SKM-1 treated with dmso at 0.1 percent for 144 hours (cell line): ENCODE data around the gene MFF.
"Not testable (repeated sequence)": the region's sequence is repeated elsewhere in the genome, so short reads cannot be mapped to it uniquely, and the experiment has no call there.

Experiments used
- DNase-seq: peaks from one replicate; lab custom pipeline; 2025; ENCODE audit not compliant: unreplicated experiment; lab: John Stamatoyannopoulos, UW

Gene MFF

DNA sequence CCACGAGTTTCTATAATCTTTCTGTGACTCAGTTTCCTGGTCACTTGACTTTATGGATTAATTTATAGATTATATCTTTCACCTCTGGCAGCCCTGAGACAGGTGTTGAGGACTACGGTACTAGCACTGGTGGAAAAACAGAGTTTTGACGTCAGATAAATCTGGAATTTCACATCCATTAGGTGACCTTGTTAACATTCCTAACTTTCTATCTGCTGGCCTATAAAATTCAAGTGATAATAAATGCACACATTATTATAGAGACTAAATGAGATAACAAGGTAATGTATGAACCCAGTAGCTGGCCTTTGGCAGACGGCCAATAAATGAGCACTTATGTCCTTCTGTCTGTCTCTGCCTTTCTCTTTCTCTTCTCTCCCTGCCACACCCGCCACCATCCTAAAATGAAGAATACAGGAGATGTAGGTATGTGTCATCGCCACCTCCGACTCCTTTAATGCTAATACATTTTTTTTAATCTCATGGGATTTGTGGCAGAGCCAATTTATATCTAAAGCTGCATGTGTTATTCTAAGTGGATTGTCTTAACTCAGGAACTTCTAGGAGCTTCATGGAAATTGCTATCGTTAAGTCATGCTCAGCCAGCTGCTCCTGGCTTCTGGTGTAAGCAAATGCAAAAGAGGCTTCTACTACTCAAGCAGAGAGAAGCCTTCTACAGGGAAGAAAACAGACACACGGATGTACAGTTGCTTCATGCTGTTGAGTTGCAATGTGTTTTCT lies 51.8 kb downstream of the MFF start:
- no peak for DNase-seq

DNA sequence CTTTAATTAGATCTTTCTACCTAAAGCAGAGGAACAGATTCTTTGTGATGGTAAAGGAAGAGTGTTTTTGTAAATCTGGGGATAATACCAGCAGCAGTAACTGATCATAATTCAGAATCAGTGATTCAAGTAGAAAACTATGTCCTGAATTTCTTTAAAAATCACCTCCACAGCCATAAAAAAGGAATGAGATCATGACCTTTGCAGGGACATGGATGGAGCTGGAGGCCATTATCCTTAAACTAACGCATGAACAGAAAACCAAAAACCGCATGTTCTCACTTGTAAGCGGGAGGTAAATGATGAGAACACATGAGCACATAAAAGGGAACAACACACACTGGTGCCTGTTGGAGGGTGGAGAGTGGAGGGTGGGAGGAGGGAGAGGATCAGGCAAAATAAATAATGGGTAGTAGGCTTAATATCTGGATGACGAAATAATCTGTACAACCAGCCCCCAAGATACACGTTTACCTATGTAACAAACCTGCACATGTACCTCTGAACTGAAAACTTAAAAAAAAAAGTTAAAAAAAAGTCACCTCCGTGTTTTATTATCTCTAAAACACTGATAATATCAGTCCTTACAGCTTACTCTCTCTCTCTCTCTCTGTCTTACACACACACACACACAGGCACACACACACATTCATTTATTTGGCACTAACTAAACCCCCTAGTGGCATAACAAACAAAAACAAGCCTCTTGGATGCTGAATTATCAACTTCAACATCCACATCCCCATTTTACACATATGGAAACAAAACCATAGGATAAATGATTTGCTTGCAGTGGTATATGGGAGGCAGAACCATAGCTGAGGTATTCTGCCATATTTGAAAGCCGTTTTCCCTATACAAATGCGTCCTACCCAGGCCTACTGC lies 52.7 kb downstream of the MFF start:
- DNase-seq: no peak

DNA sequence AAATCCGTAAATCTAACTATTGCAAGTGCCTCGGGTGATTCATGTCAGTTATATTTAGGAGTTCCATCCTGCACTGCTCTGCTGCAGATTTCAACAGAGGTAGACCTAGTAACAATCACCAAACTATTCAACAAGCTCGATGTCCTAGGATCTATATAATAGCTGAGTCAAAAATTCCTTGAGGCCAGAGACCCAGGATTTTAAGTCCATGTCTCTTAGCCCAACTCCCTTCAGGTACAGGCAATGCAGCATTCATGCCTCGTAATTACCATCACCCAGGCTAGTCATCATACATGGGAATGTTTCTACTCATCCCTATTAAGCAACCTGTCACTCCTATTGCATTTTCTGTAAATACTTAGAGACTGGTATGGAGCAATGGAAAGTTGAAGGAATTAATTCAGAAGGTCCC lies 53.3 kb downstream of the MFF start:
- DNase-seq: no peak

DNA sequence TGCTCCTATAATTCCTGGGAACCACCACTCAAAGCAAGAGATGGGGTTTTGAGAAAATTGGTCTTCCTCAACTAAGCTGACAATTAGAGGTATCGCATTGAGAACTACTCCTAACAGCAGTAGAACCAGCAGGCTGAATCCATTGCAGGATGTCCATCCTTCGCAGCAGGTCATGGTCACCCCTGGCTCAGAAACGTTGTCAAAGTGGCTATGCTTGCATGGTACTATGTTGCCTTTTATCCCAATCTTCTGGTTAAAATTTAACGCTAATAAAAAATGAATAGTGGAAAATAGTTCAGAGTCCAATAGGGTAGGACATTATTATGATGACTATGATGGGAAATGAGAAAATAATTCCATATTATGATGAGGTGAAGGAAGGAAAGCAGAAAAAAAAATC lies 54.0 kb downstream of the MFF start, which contains the start of gene TM4SF20:
TM4SF20 (minus strand) TSS at position 212 of the 400 bp plus-strand sequence; CDS start at position 174, 38 bp downstream.
- no peak for DNase-seq

DNA sequence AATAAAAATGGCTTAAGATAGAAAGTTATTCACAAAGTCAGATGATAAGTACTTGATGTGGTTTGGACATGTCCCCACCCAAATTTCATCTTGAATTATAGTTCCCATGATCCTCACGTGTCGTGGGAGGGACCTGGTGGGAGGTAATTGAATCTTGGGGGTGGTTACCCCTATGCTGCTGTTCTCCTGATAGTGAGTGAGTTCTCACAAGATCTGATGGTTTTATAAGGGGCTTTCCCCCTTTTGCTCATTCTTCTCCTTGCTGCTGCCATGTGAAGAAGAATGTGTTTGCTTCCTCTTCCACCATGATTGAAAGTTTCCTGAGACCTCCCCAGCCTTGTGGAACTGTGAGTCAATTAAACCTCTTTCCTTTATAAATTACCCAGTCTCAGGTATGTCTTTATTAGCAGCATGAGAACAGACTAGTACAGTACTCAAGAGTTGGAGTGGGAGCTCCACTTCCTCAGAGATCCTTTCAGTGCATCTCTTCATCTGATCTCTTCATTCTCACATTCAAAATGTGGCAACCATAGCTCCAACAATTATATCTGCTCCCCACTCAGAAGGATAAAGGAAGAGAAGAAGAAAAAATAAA lies 57.3 kb downstream of the MFF start:
- not testable (repeated sequence) for DNase-seq

DNA sequence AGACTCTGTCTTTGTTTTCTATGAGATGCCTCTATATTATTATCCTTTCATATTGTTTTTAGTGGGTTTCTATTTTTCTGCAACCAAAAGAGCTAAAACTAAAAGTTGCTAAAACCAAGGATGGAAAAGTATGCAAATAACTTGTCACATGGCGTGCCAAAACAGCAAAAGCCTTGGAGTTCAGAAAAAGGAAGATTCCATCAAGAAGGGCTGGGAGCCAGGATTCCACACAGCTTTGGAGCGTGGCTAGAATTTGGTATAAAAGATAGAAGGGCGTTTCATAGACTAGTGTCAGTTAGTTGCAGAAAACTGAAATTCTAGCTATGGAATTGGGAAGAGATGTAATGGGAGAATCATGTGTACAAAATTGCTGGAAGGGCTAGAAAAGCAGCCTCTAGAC lies 58.6 kb downstream of the MFF start:
- no peak for DNase-seq

DNA sequence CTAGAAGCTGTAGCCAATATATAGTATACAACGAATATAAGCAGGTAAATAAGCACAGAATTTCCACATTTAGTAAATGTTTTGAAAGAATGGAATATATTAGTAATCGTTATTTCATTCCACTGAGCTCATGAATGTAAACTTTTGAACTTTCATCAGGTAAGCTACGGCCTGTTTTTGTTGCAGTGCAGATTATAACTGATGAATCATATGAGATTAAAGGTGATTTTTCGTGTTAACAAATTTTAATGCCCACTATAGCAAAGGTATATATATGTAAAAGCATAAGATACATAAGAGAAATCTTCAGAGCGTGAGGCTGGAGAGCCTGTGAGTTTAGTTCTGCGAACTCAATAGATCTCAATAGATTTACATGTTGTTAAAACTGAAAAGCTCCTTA lies 61.6 kb downstream of the MFF start:
- DNase-seq: no peak

DNA sequence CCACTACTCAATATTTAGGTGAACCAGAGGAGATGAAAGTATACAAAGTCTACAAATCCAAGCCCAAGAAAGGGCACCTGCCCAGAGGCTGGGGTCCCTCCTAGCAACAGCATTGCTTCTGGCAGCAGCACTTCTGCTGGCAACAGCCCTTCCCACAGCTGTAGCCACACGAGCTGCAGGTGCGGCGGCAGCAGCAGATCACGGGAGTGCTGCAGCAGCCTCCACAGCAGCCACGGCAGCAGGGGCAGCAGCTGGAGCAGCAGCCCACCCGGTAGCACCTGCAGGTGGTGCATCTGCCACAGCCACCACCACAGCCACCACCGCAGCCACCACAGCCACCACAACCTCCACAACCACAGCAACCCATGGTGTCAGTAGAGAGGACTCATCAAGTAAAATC lies 62.5 kb downstream of the MFF start, which contains the start of gene SCYGR1:
SCYGR1 (minus strand) TSS at position 367 of the 400 bp plus-strand sequence; CDS start at position 367, 0 bp downstream.
- not testable (repeated sequence) for DNase-seq

DNA sequence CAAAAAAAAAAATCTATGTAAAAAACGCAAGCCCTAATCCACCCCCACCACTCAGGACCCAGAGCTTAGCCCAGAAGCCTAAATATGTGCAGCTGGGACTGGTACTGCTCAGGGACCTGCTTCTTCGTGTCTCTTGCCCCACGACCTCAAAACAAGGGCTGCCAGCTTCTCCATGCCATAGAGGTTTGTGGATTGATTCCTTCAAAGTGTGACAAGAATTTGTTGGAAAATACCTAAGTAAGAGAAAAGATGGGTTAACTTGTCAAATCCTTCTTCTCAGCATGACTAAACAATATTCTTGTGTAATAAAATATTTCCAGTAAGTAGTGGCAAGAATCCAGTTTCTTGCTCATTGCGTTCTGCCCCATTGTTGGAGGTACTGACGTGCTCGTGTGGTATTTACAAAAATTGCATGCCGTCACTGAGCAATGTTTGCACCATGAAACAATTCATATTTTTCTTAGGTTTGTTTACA lies 63.5 kb downstream of the MFF start:
- DNase-seq: no peak

DNA sequence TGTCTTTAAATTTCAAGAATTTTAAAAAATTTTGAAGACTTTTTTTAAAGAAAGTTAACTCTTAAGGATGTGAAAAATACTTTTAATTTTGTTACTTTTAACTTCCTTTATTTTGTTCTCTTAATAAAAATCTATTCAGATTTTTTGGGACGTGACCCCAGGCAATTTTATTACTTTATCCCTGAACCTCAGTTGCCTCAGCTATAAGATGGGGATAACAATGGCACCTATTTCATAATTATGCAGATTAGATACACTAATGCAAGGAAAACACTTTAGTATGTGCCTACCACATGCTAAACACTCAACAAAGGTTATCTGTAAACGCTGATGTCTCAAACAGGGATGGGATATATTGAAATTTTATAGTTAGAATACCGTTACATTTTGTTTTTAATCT lies 64.2 kb downstream of the MFF start:
- DNase-seq: no peak

DNA sequence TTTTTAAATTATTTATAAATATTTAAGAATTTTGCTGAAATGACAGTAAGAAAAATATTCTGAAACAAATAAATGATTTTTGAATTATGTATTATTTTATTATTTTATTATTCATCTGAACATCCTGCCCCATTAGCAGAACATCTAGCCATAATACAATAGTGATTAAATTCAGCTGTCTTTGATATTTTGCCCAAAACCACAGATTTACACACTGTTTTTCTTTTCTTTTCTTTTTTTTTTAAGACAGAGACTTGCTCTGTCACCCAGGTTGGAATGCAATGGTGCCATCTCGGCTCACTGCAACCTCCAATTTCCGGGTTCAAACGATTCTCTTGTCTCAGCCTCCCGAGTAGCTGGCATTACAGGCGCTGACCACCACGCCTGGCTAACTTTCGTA lies 64.6 kb downstream of the MFF start:
- DNase-seq: no peak

DNA sequence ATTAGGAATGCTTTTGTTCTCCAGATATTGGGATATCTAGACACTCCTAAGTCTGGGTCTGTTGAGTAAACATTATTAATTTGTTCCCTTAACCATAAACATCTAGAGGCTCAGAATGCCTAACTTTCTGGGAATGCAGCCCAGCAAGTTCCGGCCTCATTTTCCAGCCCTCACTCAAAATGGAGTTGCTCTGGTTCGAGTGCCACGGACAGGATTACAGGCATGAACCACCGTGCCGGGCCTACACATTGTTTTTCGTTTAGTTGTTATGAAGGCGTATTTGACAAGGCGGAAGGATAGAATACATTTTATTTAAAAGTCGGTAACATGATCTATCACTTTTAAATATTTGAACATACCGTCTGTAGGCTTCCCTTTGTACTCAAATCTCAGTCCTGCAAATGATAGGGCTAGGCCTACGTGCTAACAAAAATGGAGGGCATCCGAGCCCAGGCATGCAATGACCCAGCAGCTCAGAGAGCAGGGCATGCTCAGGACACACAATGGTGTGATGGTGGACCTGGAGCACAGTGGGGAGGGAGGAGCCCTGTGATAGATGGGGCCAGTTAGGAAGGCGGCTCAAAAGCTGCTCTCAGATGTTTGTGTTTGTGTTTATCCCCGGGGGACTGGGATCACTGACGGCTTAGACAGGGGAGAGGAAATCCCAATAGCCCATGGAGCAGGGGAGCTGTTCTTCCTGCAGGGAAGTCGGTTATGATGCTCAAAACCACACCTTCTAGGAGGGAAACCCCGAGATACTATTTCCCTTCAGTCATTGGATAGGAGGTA lies 65.6 kb downstream of the MFF start:
- no peak for DNase-seq

DNA sequence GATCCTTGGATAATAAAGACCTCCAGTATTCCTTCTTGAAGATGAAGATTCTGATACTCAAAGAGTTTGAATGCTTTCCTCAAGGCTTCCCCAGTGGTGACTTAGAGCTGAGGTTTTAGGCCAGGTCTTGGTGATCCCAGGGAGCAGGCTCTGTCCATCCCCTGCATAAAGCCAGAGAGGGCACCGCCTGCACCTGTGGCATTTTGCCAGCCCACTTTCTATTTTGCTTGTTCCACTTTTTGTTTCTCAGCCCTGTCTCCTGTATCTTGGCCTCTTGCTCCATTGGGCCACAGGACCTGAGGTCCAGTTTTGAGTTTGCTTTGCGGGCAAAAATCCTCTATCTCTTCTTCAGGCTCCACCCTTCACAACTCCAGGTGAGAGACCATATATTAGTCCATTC lies 69.3 kb downstream of the MFF start:
- no peak for DNase-seq

DNA sequence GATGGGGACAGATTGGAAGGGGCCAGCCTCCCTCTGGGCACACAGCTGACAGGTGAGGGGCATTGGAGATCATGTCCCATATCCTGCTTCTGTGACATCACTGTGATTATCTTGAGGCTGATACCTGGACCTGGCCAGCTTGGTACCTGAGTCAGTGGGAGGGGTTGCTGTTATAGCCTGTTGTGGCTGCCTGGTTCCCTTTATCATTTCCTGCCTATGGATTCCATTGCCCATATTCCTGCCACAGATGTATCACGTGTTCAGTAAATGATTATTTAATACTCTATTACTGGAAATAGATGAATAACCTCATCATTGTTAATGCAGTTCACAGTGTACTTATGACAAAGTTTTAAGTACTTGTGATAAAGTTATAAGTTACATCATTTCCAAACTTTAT lies 70.5 kb downstream of the MFF start:
- DNase-seq: no peak

DNA sequence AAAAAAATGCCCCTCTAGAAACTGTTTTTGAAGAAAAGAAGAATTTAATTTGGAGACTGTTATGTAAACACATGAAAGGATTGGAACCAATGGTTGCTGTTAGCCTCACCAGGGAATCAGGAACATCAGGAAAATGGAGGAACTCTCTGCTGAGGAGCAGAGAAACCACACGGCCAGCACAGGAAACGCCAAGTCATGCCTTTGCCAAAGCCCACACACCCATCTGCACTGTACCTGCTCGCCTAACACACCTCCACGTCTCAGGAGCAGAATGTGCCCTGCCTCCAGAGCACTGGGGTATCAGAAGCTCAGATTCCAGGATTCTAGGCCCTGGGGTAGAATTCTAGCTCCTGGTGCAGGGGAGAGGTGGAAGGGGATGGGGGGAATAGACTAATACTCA lies 72.5 kb downstream of the MFF start:
- no peak for DNase-seq

DNA sequence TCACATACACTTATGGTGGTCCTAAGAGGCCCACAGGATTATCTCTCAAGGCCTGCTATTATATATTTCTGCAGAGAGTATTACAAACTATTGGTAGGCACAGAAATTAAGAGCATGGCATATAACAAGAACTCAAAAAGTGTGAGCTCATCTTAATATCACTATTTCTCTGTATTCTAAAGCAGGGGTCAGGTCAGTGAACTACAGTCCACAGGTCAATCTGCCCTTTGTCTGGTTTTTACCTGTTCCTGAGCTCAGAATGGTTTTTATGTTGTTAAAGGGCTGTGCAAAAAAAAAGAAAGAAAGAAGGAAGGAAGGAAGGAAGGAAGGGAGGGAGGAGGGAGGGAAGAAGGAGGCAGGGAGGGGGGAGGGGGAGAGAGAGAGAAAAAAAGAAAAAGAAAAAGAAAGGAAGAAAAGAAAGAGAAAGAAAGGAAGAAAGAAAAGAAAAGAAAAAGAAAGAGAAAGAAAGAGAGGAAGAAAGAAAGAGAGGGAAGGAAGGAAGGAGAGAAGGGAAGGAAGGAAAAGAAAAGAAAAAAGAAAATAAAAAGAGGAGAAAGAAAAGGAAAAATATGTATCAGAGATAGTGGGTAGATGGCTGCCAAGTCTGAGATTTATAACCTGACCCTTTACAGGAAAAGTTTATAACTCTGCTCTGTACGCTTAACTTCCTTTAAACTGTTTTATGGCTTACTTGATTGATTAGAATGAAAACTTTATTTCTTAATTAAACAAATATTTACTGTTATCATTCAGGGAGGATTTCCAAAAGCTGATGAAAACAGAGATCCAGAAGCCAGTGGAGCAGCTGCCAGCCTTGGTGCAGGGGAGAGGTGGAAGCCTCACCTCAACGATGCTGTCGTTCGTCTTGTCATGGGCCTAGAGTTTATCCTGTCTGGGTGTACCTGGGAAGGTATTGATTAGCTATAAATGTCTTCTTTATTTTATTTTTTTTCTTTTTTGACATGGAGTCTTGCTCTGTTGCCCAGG lies 73.9 kb downstream of the MFF start:
- no peak for DNase-seq

DNA sequence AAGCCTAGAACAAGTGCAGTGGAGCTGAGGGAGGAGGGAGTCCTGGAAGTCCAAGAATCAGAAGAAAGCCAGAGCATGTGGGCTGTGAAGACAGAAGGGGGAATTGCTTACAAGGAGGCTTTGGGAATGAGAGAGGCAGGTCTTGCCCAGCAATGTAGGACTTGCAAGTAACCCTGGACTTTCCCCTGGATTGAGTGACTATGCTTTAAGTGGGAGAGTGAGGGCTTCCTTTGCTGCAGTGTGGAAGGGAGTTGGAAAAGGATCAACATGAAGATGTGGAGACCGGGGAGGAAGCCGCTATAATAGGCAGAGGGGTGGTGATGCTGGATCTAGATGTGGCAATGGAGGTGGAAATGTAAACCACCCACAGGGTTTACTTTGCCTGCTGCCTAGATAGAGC lies 76.5 kb downstream of the MFF start:
- no peak for DNase-seq

DNA sequence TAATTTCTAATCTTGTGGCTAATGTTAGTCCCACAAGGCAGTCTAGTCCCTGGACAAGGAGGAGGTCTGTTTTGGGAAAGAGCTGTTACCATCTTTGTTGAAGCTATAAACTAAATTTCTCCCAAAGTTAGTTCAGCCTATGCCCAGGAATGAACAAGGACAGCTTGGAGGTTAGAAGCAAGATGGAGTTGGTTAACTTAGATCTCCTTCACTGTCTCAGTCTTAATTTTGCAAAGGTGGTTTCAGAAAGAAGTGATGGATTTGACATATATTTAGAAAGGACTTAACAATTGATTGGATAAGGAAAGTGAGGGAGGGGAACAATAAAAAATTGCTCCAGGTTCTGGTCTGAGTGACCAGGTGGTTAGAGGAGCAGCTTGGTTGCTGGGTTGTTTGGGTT lies 77.3 kb downstream of the MFF start:
- DNase-seq: no peak

DNA sequence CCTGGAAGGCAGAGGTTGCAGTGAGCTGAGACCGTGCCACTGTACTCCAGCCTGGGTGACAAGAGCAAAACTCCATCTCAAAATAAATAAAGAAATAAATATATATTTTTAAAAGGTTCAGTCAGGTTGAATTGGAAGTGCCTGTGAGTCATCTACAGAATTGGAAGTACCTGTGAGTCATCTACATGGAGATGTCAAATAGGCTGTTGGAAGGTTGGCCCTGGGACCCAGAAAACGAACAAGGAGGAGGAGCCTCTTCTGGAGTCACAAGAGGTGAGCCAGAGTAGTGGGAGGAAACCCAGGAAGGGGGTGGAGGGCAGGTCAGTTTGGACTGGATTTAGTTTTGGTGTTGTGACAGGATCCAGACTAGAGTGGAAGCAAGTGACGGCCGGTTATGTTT lies 77.9 kb downstream of the MFF start:
- no peak for DNase-seq
